H9 (cell line): ENCODE results near the gene KCNIP4. TPM values are rescaled to one million over a fixed set of nuclear protein-coding genes. Genes with fewer than 3 reads are reported as not detected.

ENCODE experiments used
- DNase-seq: peaks from one replicate; pipeline ENCODE4 v3.0.0-alpha.2; 2017
- H2AFZ ChIP-seq: one replicate; pipeline ENCODE4 v1.6.1; 2013; ENCODE audit warnings: mild to moderate bottlenecking, low read length, control low read depth, moderate library complexity
- H2AK5ac ChIP-seq: 2 replicates; pipeline ENCODE4 v1.6.1; 2013; ENCODE audit warnings: low read length, control low read depth, mixed read lengths; ENCODE audit not compliant: insufficient read length
- H2BK120ac ChIP-seq: one replicate; pipeline ENCODE4 v1.6.1; 2013; ENCODE audit warnings: low read depth, mild to moderate bottlenecking, low read length, control low read depth, inconsistent platforms; ENCODE audit not compliant: poor library complexity, severe bottlenecking
- H2BK12ac ChIP-seq: 2 replicates; pipeline ENCODE4 v1.6.1; 2013; ENCODE audit warnings: low read length, control low read depth, mixed read lengths, low read depth; ENCODE audit not compliant: insufficient read length
- H2BK15ac ChIP-seq: 2 replicates; pipeline ENCODE4 v1.6.1; 2013; ENCODE audit warnings: low read depth, low read length, control low read depth
- H2BK20ac ChIP-seq: one replicate; pipeline ENCODE4 v1.6.1; 2013; ENCODE audit warnings: low read depth, mild to moderate bottlenecking, low read length, control low read depth, inconsistent platforms; ENCODE audit not compliant: poor library complexity, severe bottlenecking
- H2BK5ac ChIP-seq: 2 replicates; pipeline ENCODE4 v1.6.1; 2013; ENCODE audit warnings: low read length, control low read depth, mixed read lengths; ENCODE audit not compliant: insufficient read length
- H3K14ac ChIP-seq: 2 replicates; pipeline ENCODE4 v1.6.1; 2013; ENCODE audit warnings: low read length, control low read depth; ENCODE audit not compliant: insufficient read depth
- H3K18ac ChIP-seq: 2 replicates; pipeline ENCODE4 v1.6.1; 2013; ENCODE audit warnings: low read depth, mild to moderate bottlenecking, mixed read lengths, low read length, control low read depth; ENCODE audit not compliant: insufficient read length
- H3K23ac ChIP-seq: 2 replicates; pipeline ENCODE4 v1.6.1; 2013; ENCODE audit warnings: low read length, control low read depth, mixed read lengths, low read depth; ENCODE audit not compliant: insufficient read length
- H3K23me2 ChIP-seq: 2 replicates; pipeline ENCODE4 v1.6.1; 2013; ENCODE audit warnings: low read depth, mild to moderate bottlenecking, mixed read lengths, low read length, control low read depth; ENCODE audit not compliant: insufficient read length, poor library complexity, severe bottlenecking
- H3K27ac ChIP-seq: 2 replicates; pipeline ENCODE4 v1.5.1; 2013; ENCODE audit warnings: low read length, control low read depth, mixed read lengths, low read depth; ENCODE audit not compliant: insufficient read length
- H3K27me3 ChIP-seq: 2 replicates; pipeline ENCODE4 v1.6.1; 2013; ENCODE audit warnings: low read length, control low read depth, inconsistent platforms; ENCODE audit not compliant: insufficient read depth
- H3K4ac ChIP-seq: 2 replicates; pipeline ENCODE4 v1.6.1; 2013; ENCODE audit warnings: low read depth, mild to moderate bottlenecking, control low read depth, inconsistent platforms, low read length, moderate library complexity
- H3K4me1 ChIP-seq: 2 replicates; pipeline ENCODE4 v1.6.1; 2013; ENCODE audit warnings: low read length, control low read depth, inconsistent platforms; ENCODE audit not compliant: insufficient read depth
- H3K4me2 ChIP-seq: 2 replicates; pipeline ENCODE4 v1.6.1; 2013; ENCODE audit warnings: low read length, control low read depth, mixed read lengths; ENCODE audit not compliant: insufficient read length, insufficient read depth
- H3K56ac ChIP-seq: 2 replicates; pipeline ENCODE4 v1.6.1; 2013; ENCODE audit warnings: low read depth, mild to moderate bottlenecking, mixed read lengths, low read length, control low read depth; ENCODE audit not compliant: insufficient read length
- H3K79me1 ChIP-seq: 2 replicates; pipeline ENCODE4 v1.6.1; 2013; ENCODE audit warnings: low read depth, mild to moderate bottlenecking, moderate library complexity, low read length, control low read depth, inconsistent platforms; ENCODE audit not compliant: insufficient read depth, poor library complexity, severe bottlenecking
- H3K79me2 ChIP-seq: 2 replicates; pipeline ENCODE4 v1.6.1; 2013; ENCODE audit warnings: low read length, control low read depth, inconsistent platforms; ENCODE audit not compliant: insufficient read depth
- H3K9ac ChIP-seq: 2 replicates; pipeline ENCODE4 v1.6.1; 2013; ENCODE audit warnings: low read length, control low read depth, mixed read lengths; ENCODE audit not compliant: insufficient read length; ENCODE audit errors: extremely low read depth
- H3K9me3 ChIP-seq: one replicate; pipeline ENCODE4 v1.6.1; 2013; ENCODE audit warnings: low read depth, low read length, inconsistent platforms; ENCODE audit not compliant: control insufficient read depth
- H3T11ph ChIP-seq: one replicate; pipeline ENCODE4 v1.6.1; 2013; ENCODE audit warnings: mild to moderate bottlenecking, low read length, control low read depth, inconsistent platforms
- H4K20me1 ChIP-seq: one replicate; pipeline ENCODE4 v1.6.1; 2013; ENCODE audit not compliant: control insufficient read depth, insufficient read length, insufficient read depth
- H4K5ac ChIP-seq: 2 replicates; pipeline ENCODE4 v1.6.1; 2013; ENCODE audit warnings: low read depth, mild to moderate bottlenecking, mixed read lengths, low read length, control low read depth; ENCODE audit not compliant: insufficient read length
- H4K8ac ChIP-seq: replicated peaks from 2 replicates; pipeline ENCODE4 v1.6.1; 2013; ENCODE audit warnings: low read length, control low read depth, mixed read lengths, low read depth; ENCODE audit not compliant: insufficient read length
- H4K91ac ChIP-seq: 2 replicates; pipeline ENCODE4 v1.6.1; 2013; ENCODE audit warnings: low read depth, mild to moderate bottlenecking, moderate library complexity, mixed read lengths, low read length, control low read depth; ENCODE audit not compliant: insufficient read length
- H3K27ac Mint-ChIP-seq, 3 experiments: 2 replicates in 2 of 3; 3 replicates in 1 of 3; pipeline ENCODE4 v1.8.0; 2020 to 2021; ENCODE audit warnings: mixed read lengths in 3 of 3, mild to moderate bottlenecking in 1 of 3, moderate library complexity in 1 of 3
- H3K27me3 Mint-ChIP-seq: 2 replicates; pipeline ENCODE4 v1.8.0; 2021; ENCODE audit warnings: low read depth, mild to moderate bottlenecking, moderate library complexity, mixed read lengths
- H3K36me3 Mint-ChIP-seq, 3 experiments: 2 replicates in 2 of 3; 3 replicates in 1 of 3; pipeline ENCODE4 v1.8.0; 2020 to 2021; ENCODE audit warnings: low read depth in 3 of 3, mixed read lengths in 3 of 3; ENCODE audit not compliant: insufficient read depth in 1 of 3
- H3K4me1 Mint-ChIP-seq, 2 experiments: 2 replicates each; pipeline ENCODE4 v1.8.0; 2020; ENCODE audit warnings: mixed read lengths in 2 of 2
- H3K4me3 Mint-ChIP-seq, 2 experiments: 2 replicates in 1 of 2; 3 replicates in 1 of 2; pipeline ENCODE4 v1.8.0; 2020 to 2021; ENCODE audit warnings: mild to moderate bottlenecking in 2 of 2, mixed read lengths in 2 of 2, moderate library complexity in 1 of 2
- H3K9me3 Mint-ChIP-seq, 2 experiments: 2 replicates in 1 of 2; 3 replicates in 1 of 2; pipeline ENCODE4 v1.8.0; 2020; ENCODE audit warnings: mild to moderate bottlenecking in 2 of 2, mixed read lengths in 2 of 2, moderate library complexity in 1 of 2
- WGBS: extraction: QIAGEN DNeasy Blood & Tissue Kit; methylation state at CpG from one replicate; pipeline ENCODE4 v1.1.7; 2013; ENCODE audit warnings: missing lambda C conversion rate, low lambda C conversion rate, mixed read lengths; ENCODE audit not compliant: insufficient read length; ENCODE audit errors: extremely low coverage; 5-methylcytosine and 5-hydroxymethylcytosine counted together
- total RNA-seq: library from RNA; stranded (reverse); gene quantifications from 2 replicates; pipeline ENCODE4 v1.2.1, GENCODE V29; 2021
- TF ChIP-seq, protein P1 (sequence below): fragments of 200-600 bp; sonication (generic); conservative IDR thresholded peaks from 3 replicates; pipeline ENCODE4 v1.8.0; 2021; ENCODE audit warnings: antibody characterized with exemption, mild to moderate bottlenecking

The KCNIP4 gene
- total RNA-seq, 1 experiment from 2014 or later = not detected

DNA sequence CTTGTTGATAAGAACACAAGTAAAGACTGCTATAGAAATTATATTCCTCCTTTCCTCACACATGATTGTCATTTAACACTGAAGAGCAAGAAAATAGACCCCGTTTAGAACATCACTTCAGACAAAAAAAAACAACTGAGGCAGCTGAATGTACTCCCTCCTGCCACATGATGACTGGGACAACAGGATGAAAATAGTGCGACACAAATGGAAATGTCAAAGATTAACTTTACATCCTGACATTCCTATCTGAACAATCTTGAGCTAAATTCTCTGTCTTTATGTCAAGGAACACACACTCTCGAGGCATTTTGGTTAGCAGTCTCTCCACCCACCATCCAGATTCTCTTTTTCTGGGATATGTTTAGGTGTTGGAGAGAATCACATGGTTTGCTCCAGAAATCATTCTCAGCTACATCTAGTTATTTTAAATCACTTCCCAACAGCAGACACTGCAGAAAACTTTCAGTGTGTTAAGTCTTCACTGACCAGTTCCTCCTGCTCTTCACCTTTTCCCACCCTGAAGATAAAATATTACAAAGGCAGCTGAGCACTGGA is 16.3 kb upstream of the KCNIP4 start:
- Histone ChIP-seq H3K18ac (no peak overlapping the region), H3T11ph (no peak overlapping the region), H4K8ac (no peak overlapping the region), H3K4me2 (no peak overlapping the region), H2BK120ac (no peak overlapping the region), H2BK20ac (no peak overlapping the region), H2BK12ac (no peak overlapping the region), H4K20me1 (no peaks in the 10 kb centered on the region), H3K4me1 (no peaks in the 10 kb centered on the region), H3K79me1 (no peaks in the 10 kb centered on the region), H2BK15ac (no peak overlapping the region), H2AK5ac (no peak overlapping the region), H3K14ac (no peak overlapping the region), H3K27me3 (no peaks in the 10 kb centered on the region), H3K56ac (no peak overlapping the region), H3K23me2 (no peaks in the 10 kb centered on the region), H2BK5ac (no peak overlapping the region), H3K27ac (no peak overlapping the region), H3K79me2 (no peaks in the 10 kb centered on the region), H3K23ac (no peak overlapping the region), H4K91ac (no peak overlapping the region), H4K5ac (no peak overlapping the region), H3K9ac (no peak overlapping the region), H2AFZ (no peak overlapping the region), H3K4ac (no peak overlapping the region), H3K9me3 (no peaks in the 10 kb centered on the region)
- peaks cover 0 to 4% of the 10 kb centered on the region in 2 experiments; a peak in 2 of 4 replicates for H3K4me1 Mint-ChIP-seq
- TF ChIP-seq, protein P1, sequence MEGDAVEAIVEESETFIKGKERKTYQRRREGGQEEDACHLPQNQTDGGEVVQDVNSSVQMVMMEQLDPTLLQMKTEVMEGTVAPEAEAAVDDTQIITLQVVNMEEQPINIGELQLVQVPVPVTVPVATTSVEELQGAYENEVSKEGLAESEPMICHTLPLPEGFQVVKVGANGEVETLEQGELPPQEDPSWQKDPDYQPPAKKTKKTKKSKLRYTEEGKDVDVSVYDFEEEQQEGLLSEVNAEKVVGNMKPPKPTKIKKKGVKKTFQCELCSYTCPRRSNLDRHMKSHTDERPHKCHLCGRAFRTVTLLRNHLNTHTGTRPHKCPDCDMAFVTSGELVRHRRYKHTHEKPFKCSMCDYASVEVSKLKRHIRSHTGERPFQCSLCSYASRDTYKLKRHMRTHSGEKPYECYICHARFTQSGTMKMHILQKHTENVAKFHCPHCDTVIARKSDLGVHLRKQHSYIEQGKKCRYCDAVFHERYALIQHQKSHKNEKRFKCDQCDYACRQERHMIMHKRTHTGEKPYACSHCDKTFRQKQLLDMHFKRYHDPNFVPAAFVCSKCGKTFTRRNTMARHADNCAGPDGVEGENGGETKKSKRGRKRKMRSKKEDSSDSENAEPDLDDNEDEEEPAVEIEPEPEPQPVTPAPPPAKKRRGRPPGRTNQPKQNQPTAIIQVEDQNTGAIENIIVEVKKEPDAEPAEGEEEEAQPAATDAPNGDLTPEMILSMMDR = no peak
- DNase-seq = no peak
- H3K27ac Mint-ChIP-seq = no peak overlapping the region
- no CpG with 5 or more reads among the region's 3 CpGs for WGBS
- no peaks in the 10 kb centered on the region for H3K9me3 Mint-ChIP-seq
- no peaks in the 10 kb centered on the region; the same call in 1 of the 2 replicates for H3K27me3 Mint-ChIP-seq
- H3K4me3 Mint-ChIP-seq = no peak overlapping the region
- no peaks in the 10 kb centered on the region; a peak in 1 of 7 replicates for H3K36me3 Mint-ChIP-seq
